Nephron (organoid): ENCODE measurements around the gene RPRML.

Source experiments
- H3K27ac Mint-ChIP-seq, 3 experiments: 2 replicates each; pipeline ENCODE4 v1.8.0; 2020; ENCODE audit warnings: mixed read lengths in 3 of 3, mild to moderate bottlenecking in 2 of 3, moderate library complexity in 1 of 3
- H3K27me3 Mint-ChIP-seq: 2 replicates; pipeline ENCODE4 v1.8.0; 2021; ENCODE audit warnings: low read depth, mild to moderate bottlenecking, moderate library complexity, mixed read lengths
- H3K36me3 Mint-ChIP-seq: 2 replicates; pipeline ENCODE4 v1.8.0; 2020; ENCODE audit warnings: low read depth, mixed read lengths
- H3K4me1 Mint-ChIP-seq: 2 replicates; pipeline ENCODE4 v1.8.0; 2020; ENCODE audit warnings: mixed read lengths
- H3K4me3 Mint-ChIP-seq, 3 experiments: 2 replicates each; pipeline ENCODE4 v1.8.0; 2020; ENCODE audit warnings: mild to moderate bottlenecking in 3 of 3, mixed read lengths in 3 of 3, moderate library complexity in 2 of 3
- H3K9me3 Mint-ChIP-seq: 2 replicates; pipeline ENCODE4 v1.8.0; 2020; ENCODE audit warnings: mixed read lengths
- CTCF ChIP-seq, 3 experiments: fragments of 200-600 bp; sonication (generic); IDR thresholded peaks; one replicate each; pipeline ENCODE4 v1.5.0; 2021; ENCODE audit warnings: antibody characterized with exemption in 3 of 3; ENCODE audit not compliant: unreplicated experiment in 3 of 3

The RPRML gene

GRCh38 chr17:46951706-46952105 is 27.3 kb downstream of the RPRML start:
- no peak overlapping the region for H3K4me3 Mint-ChIP-seq
- peaks cover 4% of the 10 kb centered on the region for H3K4me1 Mint-ChIP-seq
- no peak for TF ChIP-seq CTCF (IDR thresholded peaks at IDR 0.05; ENCODE audit: unreplicated experiment in 3 of 3)
- H3K9me3 Mint-ChIP-seq = peaks cover 5% of the 10 kb centered on the region
- H3K27ac Mint-ChIP-seq = no peak overlapping the region
- H3K36me3 Mint-ChIP-seq = no peaks in the 10 kb centered on the region
- H3K27me3 Mint-ChIP-seq = peaks cover 7% of the 10 kb centered on the region

- Mint-ChIP-seq H3K27ac (no peak overlapping the region), H3K4me1 (peaks cover 4% of the 10 kb centered on the region), H3K27me3 (peaks cover 7% of the 10 kb centered on the region), H3K36me3 (no peaks in the 10 kb centered on the region), H3K9me3 (peaks cover 5% of the 10 kb centered on the region), H3K4me3 (no peak overlapping the region)
- TF ChIP-seq CTCF (IDR thresholded peaks at IDR 0.05; ENCODE audit: unreplicated experiment in 3 of 3) = no peak
Observed at GRCh38 chr17:46950997-46951621, 27.9 kb downstream of the RPRML start.

GRCh38 chr17:46950342-46950996 is 28.6 kb downstream of the RPRML start:
- Mint-ChIP-seq H3K4me3 (no peak overlapping the region), H3K27ac (no peak overlapping the region), H3K27me3 (peaks cover 7% of the 10 kb centered on the region), H3K36me3 (no peaks in the 10 kb centered on the region), H3K4me1 (peaks cover 4% of the 10 kb centered on the region), H3K9me3 (peaks cover under 1% of the 10 kb centered on the region)
- TF ChIP-seq CTCF (IDR thresholded peaks at IDR 0.05; ENCODE audit: unreplicated experiment in 3 of 3) = no peak

- Mint-ChIP-seq H3K36me3 (no peaks in the 10 kb centered on the region), H3K27me3 (peaks cover 11% of the 10 kb centered on the region), H3K4me1 (peaks cover 4% of the 10 kb centered on the region), H3K27ac (no peak overlapping the region), H3K4me3 (no peak overlapping the region), H3K9me3 (no peaks in the 10 kb centered on the region)
- TF ChIP-seq CTCF (IDR thresholded peaks at IDR 0.05; ENCODE audit: unreplicated experiment in 3 of 3) = no peak
Observed at GRCh38 chr17:46949291-46950174, 29.5 kb downstream of the RPRML start.

- H3K27ac Mint-ChIP-seq = no peak overlapping the region
- peaks cover 10% of the 10 kb centered on the region for H3K4me1 Mint-ChIP-seq
- H3K4me3 Mint-ChIP-seq = no peak overlapping the region
- H3K27me3 Mint-ChIP-seq = peaks cover 11% of the 10 kb centered on the region
- no peak for TF ChIP-seq CTCF (IDR thresholded peaks at IDR 0.05; ENCODE audit: unreplicated experiment in 3 of 3)
- H3K9me3 Mint-ChIP-seq = no peaks in the 10 kb centered on the region
- no peaks in the 10 kb centered on the region for H3K36me3 Mint-ChIP-seq
Observed at GRCh38 chr17:46948544-46948943, 30.5 kb downstream of the RPRML start.
